Measurements from ENCODE around the gene DTNA.

The DTNA gene

DNA sequence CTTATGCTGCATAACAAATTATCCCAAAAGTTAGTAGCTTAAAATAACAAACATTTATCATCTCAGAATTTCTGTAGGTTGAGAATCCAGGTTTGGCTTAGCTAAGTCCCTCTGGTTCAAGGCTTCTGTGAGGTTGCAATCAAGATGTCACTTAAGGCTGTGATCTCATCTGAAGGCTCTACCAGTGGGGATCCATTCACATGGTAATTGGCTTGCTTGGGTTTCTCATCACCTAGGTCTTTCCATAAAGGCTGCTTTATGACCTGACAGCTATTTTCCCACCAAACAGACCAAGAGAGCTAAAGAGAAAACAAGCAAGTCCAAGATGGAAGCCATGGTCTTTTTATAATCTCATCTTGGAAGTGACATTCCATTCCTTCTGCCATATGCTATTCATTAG lies 137.3 kb downstream of the DTNA start:
- no peak for FAIRE-seq

DNA sequence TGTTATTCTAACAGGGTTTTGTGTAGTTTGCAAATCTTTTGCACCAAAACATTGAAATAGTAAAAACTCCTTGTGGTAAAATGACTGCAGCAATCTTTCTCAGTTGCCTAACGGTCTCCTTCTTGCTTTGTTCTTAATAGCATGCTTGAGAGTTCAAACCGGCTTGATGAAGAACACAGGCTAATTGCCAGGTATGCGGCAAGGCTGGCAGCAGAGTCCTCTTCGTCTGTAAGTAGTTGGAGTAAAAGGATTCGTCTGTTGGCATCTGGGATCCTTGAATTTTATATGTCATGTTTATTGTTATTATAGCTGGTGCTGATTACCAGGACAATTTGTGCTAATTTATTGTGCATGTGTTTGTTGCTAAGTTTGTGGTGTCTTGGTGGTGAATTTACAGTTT lies 138.1 kb downstream of the DTNA start:
- no peak for FAIRE-seq
- DNase-seq (ENCODE audit: insufficient read length, low spot score) = no peak

More for the DNA sequence above, 137.3 kb downstream of the DTNA start:
- DNase-seq (ENCODE audit: insufficient read length, low spot score) = no peak

DNA sequence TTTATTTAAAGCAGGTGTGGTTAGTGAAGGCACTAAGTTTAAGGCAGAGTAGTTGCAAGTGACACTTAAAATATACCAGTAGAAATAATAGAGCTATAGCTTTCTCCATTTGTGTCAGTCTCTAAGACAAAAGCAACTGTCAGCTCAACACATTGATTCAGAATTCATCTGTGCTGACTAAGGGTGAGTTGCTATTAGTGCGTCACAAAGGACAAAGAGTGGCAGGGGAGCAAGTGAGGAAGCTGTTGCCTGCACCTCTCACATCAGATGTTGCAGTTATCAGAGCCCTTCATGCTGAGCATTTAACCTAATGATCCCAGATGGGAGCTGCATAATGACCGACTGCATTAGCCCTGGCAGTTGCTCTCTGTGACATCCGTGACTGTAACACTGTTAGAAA lies 138.6 kb downstream of the DTNA start:
- FAIRE-seq (no peak), DNase-seq (ENCODE audit: insufficient read length, low spot score) (no peak)

DNA sequence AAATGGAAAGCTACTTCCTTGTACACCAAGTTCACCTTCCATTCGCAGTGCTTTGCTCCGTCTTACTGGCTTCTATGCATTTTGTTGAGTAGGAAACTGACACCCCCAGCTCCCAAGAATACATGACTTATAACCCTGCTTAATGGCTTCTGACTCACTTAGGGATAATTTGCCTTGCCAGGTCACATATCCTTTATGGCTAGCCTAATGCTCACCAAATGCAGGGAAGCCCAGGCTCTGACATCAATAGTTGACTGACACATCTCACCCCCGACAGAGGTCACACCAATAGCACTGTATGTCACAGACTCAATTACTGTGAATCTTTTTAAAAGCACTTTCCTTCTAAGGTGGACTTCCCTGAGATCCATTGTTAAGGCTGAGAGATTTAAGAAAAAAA lies 147.2 kb downstream of the DTNA start:
- DNase-seq (ENCODE audit: insufficient read length, low spot score) = no peak
- no peak for FAIRE-seq

DNA sequence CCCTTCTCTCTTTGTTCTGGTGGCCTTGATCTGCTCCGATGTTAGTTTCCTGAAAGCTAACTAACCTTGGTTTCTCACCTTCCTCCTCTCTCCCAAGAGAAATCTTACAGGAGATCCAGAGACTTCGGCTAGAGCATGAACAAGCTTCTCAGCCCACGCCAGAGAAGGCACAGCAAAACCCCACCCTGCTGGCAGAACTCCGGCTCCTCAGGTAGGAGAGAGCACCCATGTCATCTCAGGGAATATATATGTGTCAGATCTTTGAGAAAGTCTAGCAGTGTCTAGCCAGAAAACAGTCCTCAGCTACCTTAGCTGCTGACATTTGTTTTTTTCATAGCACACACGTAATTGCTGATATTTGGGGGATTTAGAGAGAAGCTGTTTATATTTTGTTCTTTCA lies 148.1 kb downstream of the DTNA start:
- no peak for DNase-seq (ENCODE audit: insufficient read length, low spot score)

DNA sequence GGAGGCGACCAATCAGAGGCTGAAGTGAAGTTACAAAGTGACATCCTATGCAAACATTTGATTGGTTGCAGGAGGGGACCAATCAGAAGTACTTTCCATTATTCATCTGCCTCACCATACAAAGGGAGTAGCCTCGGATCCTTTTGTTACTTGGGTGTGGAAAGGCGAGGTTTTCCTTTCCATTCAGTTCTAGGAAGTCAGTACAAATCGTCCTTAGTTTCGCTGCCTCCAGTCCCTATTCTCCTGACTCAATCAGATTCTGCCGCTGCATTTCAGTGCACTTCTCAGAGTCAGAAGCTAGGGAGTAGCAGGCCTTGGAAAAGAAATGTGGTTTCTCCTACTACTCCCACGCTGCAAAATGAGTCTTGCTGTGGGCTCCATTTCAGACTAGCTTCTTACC lies 149.4 kb downstream of the DTNA start:
- no peak for DNase-seq (ENCODE audit: insufficient read length, low spot score)
- FAIRE-seq = no peak

More for the DNA sequence above, 148.1 kb downstream of the DTNA start:
- FAIRE-seq = no peak

DNA sequence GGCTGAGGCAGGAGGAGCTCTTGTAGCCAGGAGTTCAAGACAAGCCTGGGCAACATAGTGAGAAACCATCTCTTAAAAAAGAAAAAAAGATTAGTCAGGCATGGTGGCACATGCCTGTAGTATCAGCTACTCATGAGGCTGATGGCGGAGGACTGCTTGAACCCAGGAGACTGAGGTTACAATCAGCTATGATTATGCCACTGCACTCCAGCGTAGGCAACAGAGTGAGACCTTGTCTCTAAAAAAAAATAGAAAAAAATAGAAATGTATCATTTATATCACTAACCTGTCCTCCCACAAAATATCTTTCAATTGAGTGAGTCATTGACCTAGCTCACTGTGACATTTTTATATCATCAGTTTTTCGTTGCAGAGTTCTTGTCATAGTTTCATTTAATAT lies 152.5 kb downstream of the DTNA start:
- DNase-seq (ENCODE audit: insufficient read length, low spot score) (no peak), FAIRE-seq (no peak)

DNA sequence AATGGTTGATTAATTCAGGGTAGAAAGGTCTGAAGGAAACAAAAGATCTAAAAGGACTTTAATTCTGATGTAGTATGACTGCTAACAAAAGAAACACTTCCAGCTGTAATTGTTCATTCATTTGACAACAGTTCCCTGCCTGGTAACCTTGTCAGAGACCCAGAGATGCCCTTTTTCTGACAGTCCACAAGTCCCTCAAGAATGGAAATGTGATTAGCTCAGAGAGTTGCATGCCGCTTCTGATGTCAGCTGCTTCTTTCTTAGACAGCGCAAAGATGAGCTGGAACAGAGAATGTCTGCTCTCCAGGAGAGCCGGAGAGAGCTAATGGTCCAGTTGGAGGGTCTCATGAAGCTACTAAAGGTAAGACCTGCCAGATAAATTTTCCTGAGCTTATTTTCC lies 153.6 kb downstream of the DTNA start:
- no peak for DNase-seq (ENCODE audit: insufficient read length, low spot score)
- FAIRE-seq = no peak

DNA sequence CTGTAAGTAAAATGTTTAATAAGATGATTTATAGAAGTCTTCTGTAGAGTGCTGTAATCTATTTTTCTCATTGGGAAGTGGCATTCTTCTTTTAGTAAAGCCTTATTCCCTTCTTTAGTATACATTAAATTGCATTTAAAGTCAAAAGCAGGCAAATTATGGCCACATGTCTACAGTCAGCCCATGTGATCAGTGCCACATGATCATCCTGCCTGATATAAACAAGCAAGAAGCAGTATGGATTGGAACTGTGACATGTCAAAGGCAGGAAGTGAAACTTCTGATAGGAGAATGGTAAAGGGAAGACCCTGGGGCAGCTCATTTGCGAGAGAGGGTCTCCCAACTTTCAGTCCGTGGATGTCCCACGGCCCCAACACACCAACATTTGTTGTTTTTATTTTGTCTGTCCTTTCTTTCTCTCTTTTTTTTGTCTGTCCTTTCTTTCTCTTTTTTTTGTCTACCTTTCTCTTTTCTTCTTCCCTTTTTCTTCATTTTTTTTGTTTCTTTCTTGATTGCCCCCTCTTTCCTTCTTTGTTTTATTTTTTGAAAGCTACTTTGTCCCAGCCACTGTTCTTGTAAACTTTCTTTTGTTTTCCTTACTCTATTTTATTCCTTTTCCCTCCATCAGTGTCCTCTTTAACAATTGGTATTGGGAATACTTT lies 154.9 kb downstream of the DTNA start:
- DNase-seq (ENCODE audit: insufficient read length, low spot score) (no peak), FAIRE-seq (no peak)

DNA sequence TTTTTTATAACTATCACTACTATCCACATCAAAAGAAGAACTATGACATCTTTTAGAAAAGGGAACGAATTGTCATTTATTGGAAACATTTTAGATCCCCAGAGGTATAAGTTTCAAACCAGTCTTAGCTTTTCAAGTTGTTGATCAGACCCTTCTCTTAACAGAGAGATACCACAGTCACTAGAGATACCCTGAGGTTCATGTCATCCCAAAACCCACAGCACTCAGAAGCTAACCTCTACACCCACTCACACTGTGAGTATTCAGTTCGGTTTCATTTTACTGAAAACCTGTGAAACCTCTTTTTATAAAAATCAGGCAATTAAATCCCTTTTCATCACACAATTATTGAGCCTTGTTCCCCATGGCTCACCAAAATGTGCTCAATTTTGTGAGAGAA lies 156.2 kb downstream of the DTNA start:
- FAIRE-seq (no peak), DNase-seq (ENCODE audit: insufficient read length, low spot score) (no peak)

DNA sequence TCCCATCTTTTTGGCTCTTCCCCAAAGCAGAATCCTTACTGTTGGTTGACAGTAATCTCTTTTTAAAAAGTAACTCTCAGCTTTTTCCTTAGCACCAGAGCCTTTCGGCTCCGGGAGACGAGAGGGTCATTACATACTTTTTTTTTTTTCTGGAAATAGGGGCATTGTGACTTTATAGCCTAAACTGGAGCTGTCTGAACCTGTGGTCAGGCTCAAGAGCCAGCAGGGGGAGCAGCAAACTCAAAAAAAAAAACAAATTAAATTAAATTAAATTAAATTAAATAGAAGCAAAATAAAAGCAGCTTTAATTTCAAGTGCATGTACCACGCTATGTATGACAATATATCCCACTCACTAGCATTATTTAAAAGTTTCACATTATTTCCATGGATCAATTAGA lies 156.6 kb downstream of the DTNA start:
- DNase-seq (ENCODE audit: insufficient read length, low spot score) (no peak), FAIRE-seq (no peak)

DNA sequence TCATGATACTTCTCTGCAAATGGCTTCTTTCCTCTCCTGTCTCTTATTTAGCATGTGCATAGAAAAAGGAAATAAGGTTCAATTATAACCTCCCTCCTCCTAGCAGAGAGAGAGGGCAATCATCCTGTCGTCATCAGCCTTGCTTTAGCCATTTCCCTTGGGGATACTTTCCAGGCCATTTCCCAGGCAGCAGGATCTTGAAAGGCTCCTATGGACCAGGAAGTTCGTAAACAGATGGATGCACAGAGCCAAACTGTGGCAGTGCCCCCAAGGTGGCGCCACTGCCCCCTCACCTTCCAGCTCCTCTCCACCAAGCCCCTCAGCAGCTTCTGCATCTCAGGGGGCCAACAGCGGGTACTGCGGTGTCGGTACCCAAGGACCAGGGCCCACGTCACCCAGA lies 157.4 kb downstream of the DTNA start:
- DNase-seq (ENCODE audit: insufficient read length, low spot score) = no peak
- no peak for FAIRE-seq

DNA sequence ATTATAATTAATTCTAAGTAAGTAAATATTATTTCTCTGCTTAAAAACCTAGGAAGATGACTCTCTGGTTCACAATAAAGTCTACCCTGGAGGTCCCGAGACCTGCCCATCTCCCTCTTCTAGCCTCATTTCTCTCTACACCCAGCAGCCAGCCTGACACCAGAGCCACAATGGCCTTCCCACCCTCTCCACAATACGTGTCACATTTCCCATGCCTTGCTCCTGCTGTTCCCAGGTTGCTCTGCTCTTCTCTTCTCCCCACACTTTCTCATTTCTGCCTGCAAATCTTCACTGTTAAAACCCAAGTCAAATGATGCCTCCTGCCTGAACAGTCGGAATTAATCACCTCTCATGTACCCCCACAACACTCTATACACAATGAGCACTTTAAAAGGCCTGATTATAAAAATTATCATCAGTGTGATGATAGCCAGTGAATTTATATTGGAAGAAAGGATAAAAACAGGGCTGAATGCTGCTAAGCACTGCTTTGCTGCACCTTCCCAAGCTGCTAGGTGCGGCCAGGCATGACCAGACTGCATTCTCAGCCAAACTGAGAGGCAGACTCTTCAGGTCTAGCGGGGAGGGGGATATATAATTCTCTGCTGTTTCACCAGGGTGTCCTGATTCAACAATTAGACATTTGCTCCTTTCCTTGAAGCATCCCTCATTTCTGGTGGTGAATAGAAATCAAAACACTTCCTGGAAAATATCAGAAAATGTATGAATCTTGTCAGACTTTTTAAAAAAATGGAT lies 160.6 kb downstream of the DTNA start:
- no peak for FAIRE-seq

DNA sequence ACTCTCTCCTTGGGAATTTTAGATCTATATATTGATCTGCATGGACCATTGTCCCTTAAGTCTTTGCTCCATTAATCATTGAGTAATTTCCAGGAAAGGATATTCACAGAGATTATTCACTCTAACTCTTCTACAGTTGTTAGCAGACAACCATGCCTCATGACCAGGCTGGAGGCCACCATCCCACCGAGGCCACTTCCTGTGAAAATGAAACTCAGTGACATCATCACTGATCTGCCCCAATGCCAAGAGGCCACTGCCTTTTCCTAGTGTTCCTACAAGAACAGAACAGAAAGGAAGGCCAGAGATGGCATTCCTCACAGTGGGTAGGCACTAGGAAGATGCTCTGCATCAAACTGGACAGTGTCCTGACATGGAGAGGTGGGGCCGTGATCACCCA lies 161.3 kb downstream of the DTNA start:
- no peak for DNase-seq (ENCODE audit: insufficient read length, low spot score)

More for the DNA sequence above, 160.6 kb downstream of the DTNA start:
- DNase-seq (ENCODE audit: insufficient read length, low spot score) = no peak

DNA sequence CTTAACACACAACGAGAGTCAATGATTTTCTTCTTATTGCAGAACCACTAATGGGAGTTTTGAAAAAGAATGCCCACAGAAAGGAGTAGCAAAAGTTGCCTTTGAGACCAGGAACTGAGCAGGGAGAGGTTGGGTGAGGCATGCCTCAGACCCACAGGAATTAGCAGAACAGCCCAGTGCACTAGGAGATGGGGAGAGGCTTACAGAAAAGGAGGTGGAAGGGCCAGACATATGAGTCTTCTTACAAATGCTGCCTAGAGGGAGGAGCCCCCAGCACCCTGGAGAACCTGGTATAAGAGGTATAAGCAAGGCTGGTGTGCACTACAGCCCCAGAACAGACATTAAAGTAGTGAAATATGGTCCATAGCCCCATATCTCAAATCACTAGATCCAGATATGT lies 162.0 kb downstream of the DTNA start:
- DNase-seq (ENCODE audit: insufficient read length, low spot score) (no peak), FAIRE-seq (no peak)

More for the DNA sequence above, 161.3 kb downstream of the DTNA start:
- FAIRE-seq = no peak

DNA sequence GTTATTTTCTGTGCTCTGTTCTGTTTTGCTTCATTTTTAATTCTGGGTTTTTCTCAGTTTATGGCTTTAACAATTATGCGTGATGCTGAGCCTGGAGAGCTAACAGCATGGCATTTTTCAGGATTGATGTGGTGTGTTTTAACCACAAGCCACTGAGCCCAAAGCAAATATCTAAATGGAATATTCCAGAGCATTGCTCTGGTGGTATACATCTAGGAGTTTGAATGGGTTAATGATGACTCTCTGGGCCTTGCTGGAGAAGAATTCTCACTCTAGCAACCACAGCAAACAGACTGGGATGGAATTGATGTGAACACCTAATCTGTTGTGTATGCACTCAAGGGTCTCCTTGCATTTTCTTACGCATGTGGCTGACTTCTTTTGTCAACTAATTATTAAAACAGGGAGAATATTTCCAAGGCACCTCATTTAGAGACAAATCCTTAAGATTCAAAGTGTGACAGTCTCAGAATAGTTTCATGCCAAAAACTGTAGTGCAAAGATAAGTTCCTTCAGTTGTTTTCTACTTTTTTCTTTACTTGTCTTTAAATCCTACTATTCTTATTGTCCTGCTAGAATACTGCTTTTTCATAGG lies 164.0 kb downstream of the DTNA start:
- no peak for FAIRE-seq
- no peak for DNase-seq (ENCODE audit: insufficient read length, low spot score)

DNA sequence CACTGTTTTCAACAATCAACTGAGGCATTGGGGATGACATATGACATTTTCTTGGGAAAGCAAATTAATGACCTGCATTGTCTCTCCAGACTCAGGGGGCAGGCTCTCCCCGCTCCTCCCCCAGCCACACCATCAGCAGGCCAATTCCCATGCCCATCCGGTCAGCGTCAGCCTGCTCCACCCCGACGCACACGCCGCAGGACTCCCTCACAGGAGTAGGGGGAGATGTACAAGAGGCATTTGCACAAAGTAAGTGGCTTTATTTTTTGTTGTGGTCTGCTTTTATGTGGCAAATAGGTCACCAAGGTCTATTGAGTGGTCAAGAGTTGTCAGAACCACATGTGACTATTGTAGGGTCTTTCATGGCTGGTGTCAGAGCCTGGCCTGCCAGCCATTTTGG lies 165.1 kb downstream of the DTNA start:
- FAIRE-seq (no peak), DNase-seq (ENCODE audit: insufficient read length, low spot score) (no peak)

DNA sequence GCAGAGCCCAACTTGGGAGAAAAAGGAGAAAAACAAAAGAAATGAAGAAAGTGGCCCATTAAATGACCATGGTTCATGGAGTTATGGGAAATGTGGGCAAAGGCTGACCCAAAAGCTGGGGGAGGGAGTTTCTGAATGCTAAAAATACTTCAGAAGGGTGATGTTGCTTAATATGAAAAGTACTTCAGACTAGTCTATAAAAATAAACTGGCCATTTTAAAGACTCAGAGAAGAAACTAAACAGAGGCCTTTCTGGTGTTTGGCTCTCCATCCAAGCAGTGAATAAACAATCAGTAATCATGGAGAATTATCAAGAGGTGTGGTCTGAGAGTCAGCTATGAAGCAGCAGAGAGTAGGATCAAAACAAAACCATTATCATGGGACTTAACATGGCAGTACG lies 170.3 kb downstream of the DTNA start:
- DNase-seq (ENCODE audit: insufficient read length, low spot score) = no peak
- no peak for FAIRE-seq

DNA sequence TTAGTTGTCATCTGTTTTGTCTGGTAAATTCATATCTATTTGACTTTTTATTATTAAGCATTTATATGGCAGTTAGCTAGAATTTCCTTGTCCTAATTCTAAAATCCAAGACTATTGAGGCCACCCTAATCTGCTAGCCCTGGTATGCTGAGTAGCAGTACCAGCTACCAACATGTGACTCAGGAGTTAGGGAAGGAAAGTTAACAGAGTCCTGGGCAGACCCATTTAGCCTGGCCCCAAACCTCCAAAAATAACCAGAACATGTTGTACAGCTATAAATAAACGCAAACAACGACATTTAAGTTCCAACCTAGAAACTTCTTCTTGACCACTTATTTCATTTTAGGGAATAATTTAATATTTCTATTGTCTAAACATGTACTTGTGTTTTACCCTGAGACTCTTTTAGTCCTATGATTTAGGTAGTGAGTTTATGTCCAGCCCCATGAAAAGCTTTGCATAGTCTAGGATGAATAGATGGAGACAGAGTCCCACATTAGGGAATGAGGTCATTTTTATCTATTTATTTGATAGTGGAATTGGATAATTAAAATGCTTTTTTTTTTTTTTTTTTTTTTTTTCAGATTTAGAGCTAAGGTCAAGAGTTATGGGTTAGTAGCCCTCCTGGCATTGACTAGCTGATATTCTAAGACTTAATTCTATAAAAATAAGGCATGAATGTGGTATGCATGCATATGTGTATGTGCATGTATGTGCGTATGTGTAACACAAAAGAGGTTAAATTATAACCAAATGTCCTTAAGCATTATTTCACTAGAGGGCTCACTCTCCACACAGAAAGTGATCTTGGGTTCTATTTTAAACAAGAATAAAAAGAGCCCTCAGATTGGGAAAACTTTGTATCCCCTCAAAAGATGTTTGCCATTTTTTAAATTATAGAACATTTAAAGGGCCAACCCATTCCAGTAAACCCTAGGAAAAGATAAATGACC lies 171.1 kb downstream of the DTNA start:
- DNase-seq (ENCODE audit: insufficient read length, low spot score) (no peak), FAIRE-seq (no peak)

DNA sequence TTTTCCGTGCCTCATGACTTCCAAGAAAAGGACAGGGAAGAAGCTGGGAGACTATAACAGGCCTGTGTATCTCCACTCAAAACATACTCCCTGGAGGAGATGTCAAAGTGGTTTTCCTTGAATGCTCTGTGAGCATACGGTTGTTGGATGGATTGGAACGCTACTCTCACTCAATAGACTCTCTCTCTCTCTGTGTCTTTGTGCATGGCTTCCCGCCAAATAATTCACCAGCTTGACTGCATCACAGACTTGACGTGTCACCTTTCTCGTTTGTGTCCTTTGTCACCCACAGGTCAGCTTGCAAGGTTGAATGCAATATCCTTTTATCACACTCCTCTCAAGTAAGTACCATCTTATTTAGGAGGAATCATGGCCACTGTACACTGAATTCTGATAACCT lies 174.3 kb downstream of the DTNA start:
- FAIRE-seq = no peak
- DNase-seq (ENCODE audit: insufficient read length, low spot score) = no peak

DNA sequence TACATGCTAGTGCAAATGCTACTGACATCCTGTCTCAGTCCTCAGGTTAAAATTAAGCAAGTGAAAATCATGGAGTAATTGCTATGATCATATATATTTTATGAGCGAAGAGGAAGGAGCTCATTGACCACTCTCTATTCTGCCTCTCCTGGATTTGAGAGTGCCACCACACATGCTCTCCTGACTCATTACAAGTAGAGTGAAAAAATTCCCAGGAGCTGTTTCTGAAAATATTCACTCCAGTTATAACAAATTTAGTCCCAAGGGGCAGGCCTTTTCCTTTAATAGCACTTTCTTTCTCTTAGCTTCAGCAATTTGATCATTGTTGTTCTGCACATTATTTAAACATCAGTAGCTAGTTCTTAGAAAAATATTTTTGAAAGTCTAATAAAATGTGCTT lies 176.1 kb downstream of the DTNA start:
- FAIRE-seq (no peak), DNase-seq (ENCODE audit: insufficient read length, low spot score) (no peak)
